A549 (cell line): Measurements from ENCODE around the gene AMOTL1. TPM values are rescaled to one million over a fixed set of nuclear protein-coding genes. Genes with fewer than 3 reads are reported as not detected.

Experiments
- ATAC-seq, 2 experiments: fragments of 200-7000 bp in 1 of 2; fragments of >200 bp in 1 of 2; cut with Nextera tagmentation in 1 of 2; cut with Tn5 transposase in 1 of 2; 3 replicates each; pipeline versions ENCODE4 v1.8.0 to v1.9.1; 2018 to 2020; ENCODE audit warnings: mild to moderate bottlenecking in 1 of 2, moderate library complexity in 1 of 2
- CTCF ChIA-PET: fragments of 300-600 bp; sonication (Branson Sonifier 250); formaldehyde crosslinking; extraction: SDS; loops from one replicate; lab custom pipeline; 2021; ENCODE audit warnings: antibody characterized with exemption, inconsistent platforms; lab: Yijun Ruan, JAX
- POLR2A ChIA-PET: fragments of 350-600 bp; formaldehyde crosslinking; extraction: SDS; loops from one replicate; lab custom pipeline; 2021; ENCODE audit warnings: antibody characterized with exemption, inconsistent platforms; lab: Yijun Ruan, JAX
- DNase-seq, 2 experiments: peaks; one replicate each; pipeline versions ENCODE4 v3.0.0 to v3.0.0-alpha.2; 2011 to 2016; ENCODE audit warnings: low read depth in 1 of 2, low spot score in 1 of 2
- FAIRE-seq: peaks from 2 replicates; lab custom pipeline; 2011; peaks lifted over from hg19 to GRCh38; lab: Jason Lieb, UNC
- H3K27ac ChIP-seq, 2 experiments: fragments of >200 bp; sonication (Bioruptor Twin); formaldehyde crosslinking; 3 replicates each; pipeline ENCODE4 v1.5.1; 2016 to 2017
- H3K4me1 ChIP-seq: fragments of >200 bp; sonication (Bioruptor Twin); formaldehyde crosslinking; 3 replicates; pipeline ENCODE4 v1.6.1; 2016
- H3K4me2 ChIP-seq: fragments of >200 bp; sonication (Bioruptor Twin); formaldehyde crosslinking; 3 replicates; pipeline ENCODE4 v1.6.1; 2016
- H3K4me3 ChIP-seq: fragments of >200 bp; sonication (Bioruptor Twin); formaldehyde crosslinking; 3 replicates; pipeline ENCODE4 v1.5.1; 2016
- H3K9me3 ChIP-seq: fragments of >200 bp; sonication (Bioruptor Twin); formaldehyde crosslinking; 3 replicates; pipeline ENCODE4 v1.6.1; 2016
- CBX2 ChIP-seq: fragments of 200-600 bp; sonication (generic); IDR thresholded peaks from 2 replicates; pipeline ENCODE4 v1.6.1; 2016; ENCODE audit warnings: low read depth, mild to moderate bottlenecking, borderline replicate concordance
- CBX8 ChIP-seq: fragments of 200-600 bp; sonication (generic); IDR thresholded peaks from 2 replicates; pipeline ENCODE4 v1.6.1; 2016
- CHD4 ChIP-seq: fragments of 200-600 bp; sonication (generic); IDR thresholded peaks from 2 replicates; pipeline ENCODE4 v1.6.1; 2016; ENCODE audit warnings: antibody characterized with exemption, mild to moderate bottlenecking, borderline replicate concordance
- FOSB ChIP-seq: fragments of 250-450 bp; sonication (Bioruptor Pico); IDR thresholded peaks from 2 replicates; pipeline ENCODE4 v1.5.0; 2020; ENCODE audit warnings: mild to moderate bottlenecking, moderate library complexity
- FOSL2 ChIP-seq, 2 experiments: fragments of 450-650 bp in 1 of 2; fragments of >200 bp in 1 of 2; sonication (Bioruptor Twin) in 1 of 2; formaldehyde crosslinking; IDR thresholded peaks; 2 replicates each; pipeline versions ENCODE4 v1.5.0 to v1.6.1; 2016 to 2020; ENCODE audit warnings: mild to moderate bottlenecking in 1 of 2, moderate library complexity in 1 of 2
- HDAC2 ChIP-seq: fragments of 200-600 bp; sonication (generic); IDR thresholded peaks from 2 replicates; pipeline ENCODE4 v1.6.1; 2016
- HOXA7 ChIP-seq: fragments of 250-450 bp; sonication (Bioruptor Pico); IDR thresholded peaks from 2 replicates; pipeline ENCODE4 v1.5.0; 2020; ENCODE audit warnings: mild to moderate bottlenecking, moderate library complexity
- HOXB5 ChIP-seq: fragments of 250-450 bp; sonication (Bioruptor Pico); IDR thresholded peaks from 2 replicates; pipeline ENCODE4 v1.5.0; 2020; ENCODE audit warnings: mild to moderate bottlenecking, moderate library complexity
- JUN ChIP-seq, 2 experiments: fragments of >200 bp; sonication (Bioruptor Twin); formaldehyde crosslinking; IDR thresholded peaks; 2 replicates in 1 of 2; 3 replicates in 1 of 2; pipeline ENCODE4 v1.6.1; 2016 to 2017
- KDM5A ChIP-seq: fragments of 200-600 bp; sonication (generic); IDR thresholded peaks from 2 replicates; pipeline ENCODE4 v1.6.1; 2016; ENCODE audit warnings: antibody characterized with exemption, mild to moderate bottlenecking
- MAFK ChIP-seq: fragments of 450-650 bp; IDR thresholded peaks from 2 replicates; pipeline ENCODE4 v1.6.1; 2014; ENCODE audit not compliant: partially characterized antibody
- MYC ChIP-seq: IDR thresholded peaks from 2 replicates; pipeline ENCODE4 v1.6.1; 2012; ENCODE audit warnings: mild to moderate bottlenecking, inconsistent platforms, low read length, improper control_type of control experiment, borderline replicate concordance
- PHF8 ChIP-seq: fragments of 200-600 bp; sonication (generic); IDR thresholded peaks from 2 replicates; pipeline ENCODE4 v1.6.1; 2016; ENCODE audit warnings: low read depth, mild to moderate bottlenecking, antibody characterized with exemption, moderate library complexity, borderline replicate concordance
- RARB ChIP-seq: fragments of 250-450 bp; sonication (Bioruptor Pico); IDR thresholded peaks from 2 replicates; pipeline ENCODE4 v1.8.0; 2021; ENCODE audit warnings: mild to moderate bottlenecking, moderate library complexity
- RFX5 ChIP-seq: fragments of 450-650 bp; IDR thresholded peaks from 2 replicates; pipeline ENCODE4 v1.7.1; 2014; ENCODE audit warnings: antibody characterized with exemption, mild to moderate bottlenecking, moderate library complexity
- RNF2 ChIP-seq: fragments of 200-600 bp; sonication (generic); IDR thresholded peaks from 2 replicates; pipeline ENCODE4 v1.6.1; 2016; ENCODE audit warnings: low read depth, mild to moderate bottlenecking, antibody characterized with exemption, moderate library complexity, borderline replicate concordance
- SREBF2 ChIP-seq: fragments of 450-650 bp; IDR thresholded peaks from 2 replicates; pipeline ENCODE4 v1.6.1; 2014; ENCODE audit warnings: mild to moderate bottlenecking, moderate library complexity
- TP53 ChIP-seq: fragments of 250-450 bp; sonication (Bioruptor Pico); IDR thresholded peaks from 2 replicates; pipeline ENCODE4 v1.5.0; 2021; ENCODE audit warnings: mild to moderate bottlenecking, moderate library complexity
- ZC3H11A ChIP-seq: fragments of 450-650 bp; IDR thresholded peaks from 2 replicates; pipeline ENCODE4 v1.6.1; 2014; ENCODE audit warnings: antibody characterized with exemption, mild to moderate bottlenecking
- WGBS: methylation state at CpG from one replicate; pipeline ENCODE4 v1.1.6; 2017; ENCODE audit errors: missing lambda C conversion rate; 5-methylcytosine and 5-hydroxymethylcytosine counted together
- polyA plus RNA-seq, 4 experiments: library from polyadenylated mRNA; depleted of rRNA in 3 of 4; stranded (reverse); fragments of >200 nt; fragmentation: RNase III in 1 of 4; extraction: RNeasy Plus Mini Kit Qiagen cat#74134 plus additional on column Dnase treatment in 1 of 4; gene quantifications; 2 replicates in 3 of 4; 3 replicates in 1 of 4; pipeline ENCODE4 v1.2.3, GENCODE V29; 2011 to 2017
- TF ChIP-seq, protein P1 (sequence below): fragments of >200 bp; sonication (Bioruptor Twin); formaldehyde crosslinking; IDR thresholded peaks from 2 replicates; pipeline ENCODE4 v1.6.1; 2016
- TF ChIP-seq, protein P2 (sequence below): fragments of >200 bp; sonication (Bioruptor Twin); formaldehyde crosslinking; IDR thresholded peaks from 3 replicates; pipeline ENCODE4 v1.6.1; 2016
- TF ChIP-seq, protein P3 (sequence below): fragments of >200 bp; sonication (Bioruptor Twin); formaldehyde crosslinking; IDR thresholded peaks from 3 replicates; pipeline ENCODE4 v1.5.1; 2016
- TF ChIP-seq, protein P4 (sequence below): fragments of 250-450 bp; sonication (Bioruptor Pico); IDR thresholded peaks from 2 replicates; pipeline ENCODE4 v1.5.0; 2021; ENCODE audit warnings: mild to moderate bottlenecking, moderate library complexity, borderline replicate concordance

AMOTL1 gene
- polyA plus RNA-seq, 2 of the 4 experiments (the other 2 are of a cell fraction) = 3.9 to 12.2 TPM

DNA sequence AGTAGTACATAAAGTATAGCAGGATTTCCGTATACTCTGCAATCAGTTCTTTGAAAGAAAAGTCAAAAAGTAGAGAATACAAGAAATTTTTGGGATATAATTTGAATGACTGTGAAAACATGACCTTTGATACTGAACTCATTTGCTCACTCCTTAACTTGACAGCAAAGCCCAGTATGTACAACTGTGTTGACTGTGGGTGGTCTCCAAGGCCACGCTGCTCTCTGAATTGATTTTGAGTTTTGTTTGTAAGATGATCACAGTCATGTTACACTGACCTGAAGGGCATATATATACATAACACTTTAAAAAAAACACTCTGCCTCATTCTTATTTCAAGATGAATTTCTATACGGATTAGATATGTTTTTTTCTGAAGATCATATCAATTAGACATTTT lies 9.5 kb upstream of the AMOTL1 start:
- H3K4me3 ChIP-seq = no peak overlapping the region
- WGBS = 73% methylated on average over 3 of the region's 3 CpGs
- H3K4me2 ChIP-seq = no peak overlapping the region
- peaks cover 6% of the 10 kb centered on the region for H3K4me1 ChIP-seq
- ChIA-PET CTCF (no interaction called here), POLR2A (no interaction called here)
- H3K9me3 ChIP-seq = no peaks in the 10 kb centered on the region
- ATAC-seq (no peak), FAIRE-seq (no peak), DNase-seq (no peak)
- no peak for TF ChIP-seq FOSL2 (IDR thresholded peaks at IDR 0.05)
- no peak for TF ChIP-seq FOSL2 (CRISPR knock-in tag; IDR thresholded peaks at IDR 0.05)
- no peak for TF ChIP-seq RARB
- TF ChIP-seq HDAC2 = no peak
- no peak for TF ChIP-seq FOSB
- no peak for TF ChIP-seq RFX5
- no peak for TF ChIP-seq CBX2
- TF ChIP-seq MYC = no peak
- no peak for TF ChIP-seq CHD4
- TF ChIP-seq PHF8 = no peak
- TF ChIP-seq MAFK = no peak
- TF ChIP-seq, protein P1, sequence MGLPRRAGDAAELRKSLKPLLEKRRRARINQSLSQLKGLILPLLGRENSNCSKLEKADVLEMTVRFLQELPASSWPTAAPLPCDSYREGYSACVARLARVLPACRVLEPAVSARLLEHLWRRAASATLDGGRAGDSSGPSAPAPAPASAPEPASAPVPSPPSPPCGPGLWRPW = no peak
- TF ChIP-seq HOXA7 = no peak
- no peak for TF ChIP-seq ZC3H11A
- no peak for TF ChIP-seq RNF2
- no peak for TF ChIP-seq JUN (IDR thresholded peaks at IDR 0.05)
- no peak for TF ChIP-seq CBX8
- TF ChIP-seq SREBF2 = no peak
- no peak overlapping the region for H3K27ac ChIP-seq

DNA sequence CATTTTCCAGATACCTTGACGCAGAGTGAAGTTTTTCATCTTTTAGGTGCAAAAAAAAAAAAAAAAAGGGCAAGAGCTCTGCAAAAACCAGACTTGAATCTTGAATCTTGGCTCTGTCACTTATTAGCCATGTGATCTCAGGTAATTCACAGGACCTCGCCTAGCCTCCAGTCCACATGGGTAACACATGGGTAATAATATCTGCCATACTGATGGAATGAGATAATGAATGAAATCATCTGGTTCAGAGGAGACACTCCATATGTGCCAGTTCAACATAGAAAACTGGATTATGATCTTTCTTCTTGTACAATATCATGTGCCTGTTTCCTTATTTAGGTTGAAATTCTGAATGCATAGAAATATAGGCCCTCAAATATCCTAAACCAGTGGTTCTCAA lies 8.6 kb upstream of the AMOTL1 start:
- no peak for DNase-seq
- peaks cover 6% of the 10 kb centered on the region for H3K4me1 ChIP-seq
- TF ChIP-seq, protein P2, sequence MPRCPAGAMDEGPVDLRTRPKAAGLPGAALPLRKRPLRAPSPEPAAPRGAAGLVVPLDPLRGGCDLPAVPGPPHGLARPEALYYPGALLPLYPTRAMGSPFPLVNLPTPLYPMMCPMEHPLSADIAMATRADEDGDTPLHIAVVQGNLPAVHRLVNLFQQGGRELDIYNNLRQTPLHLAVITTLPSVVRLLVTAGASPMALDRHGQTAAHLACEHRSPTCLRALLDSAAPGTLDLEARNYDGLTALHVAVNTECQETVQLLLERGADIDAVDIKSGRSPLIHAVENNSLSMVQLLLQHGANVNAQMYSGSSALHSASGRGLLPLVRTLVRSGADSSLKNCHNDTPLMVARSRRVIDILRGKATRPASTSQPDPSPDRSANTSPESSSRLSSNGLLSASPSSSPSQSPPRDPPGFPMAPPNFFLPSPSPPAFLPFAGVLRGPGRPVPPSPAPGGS = no peak
- TF ChIP-seq HOXB5 (CRISPR knock-in tag) (no peak), SREBF2 (no peak), HOXA7 (no peak), TP53 (CRISPR knock-in tag) (no peak), KDM5A (no peak), FOSL2 (IDR thresholded peaks at IDR 0.05) (no peak), FOSL2 (CRISPR knock-in tag; IDR thresholded peaks at IDR 0.05) (no peak)
- TF ChIP-seq, protein P3, sequence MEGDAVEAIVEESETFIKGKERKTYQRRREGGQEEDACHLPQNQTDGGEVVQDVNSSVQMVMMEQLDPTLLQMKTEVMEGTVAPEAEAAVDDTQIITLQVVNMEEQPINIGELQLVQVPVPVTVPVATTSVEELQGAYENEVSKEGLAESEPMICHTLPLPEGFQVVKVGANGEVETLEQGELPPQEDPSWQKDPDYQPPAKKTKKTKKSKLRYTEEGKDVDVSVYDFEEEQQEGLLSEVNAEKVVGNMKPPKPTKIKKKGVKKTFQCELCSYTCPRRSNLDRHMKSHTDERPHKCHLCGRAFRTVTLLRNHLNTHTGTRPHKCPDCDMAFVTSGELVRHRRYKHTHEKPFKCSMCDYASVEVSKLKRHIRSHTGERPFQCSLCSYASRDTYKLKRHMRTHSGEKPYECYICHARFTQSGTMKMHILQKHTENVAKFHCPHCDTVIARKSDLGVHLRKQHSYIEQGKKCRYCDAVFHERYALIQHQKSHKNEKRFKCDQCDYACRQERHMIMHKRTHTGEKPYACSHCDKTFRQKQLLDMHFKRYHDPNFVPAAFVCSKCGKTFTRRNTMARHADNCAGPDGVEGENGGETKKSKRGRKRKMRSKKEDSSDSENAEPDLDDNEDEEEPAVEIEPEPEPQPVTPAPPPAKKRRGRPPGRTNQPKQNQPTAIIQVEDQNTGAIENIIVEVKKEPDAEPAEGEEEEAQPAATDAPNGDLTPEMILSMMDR = no peak
- TF ChIP-seq, protein P4, sequence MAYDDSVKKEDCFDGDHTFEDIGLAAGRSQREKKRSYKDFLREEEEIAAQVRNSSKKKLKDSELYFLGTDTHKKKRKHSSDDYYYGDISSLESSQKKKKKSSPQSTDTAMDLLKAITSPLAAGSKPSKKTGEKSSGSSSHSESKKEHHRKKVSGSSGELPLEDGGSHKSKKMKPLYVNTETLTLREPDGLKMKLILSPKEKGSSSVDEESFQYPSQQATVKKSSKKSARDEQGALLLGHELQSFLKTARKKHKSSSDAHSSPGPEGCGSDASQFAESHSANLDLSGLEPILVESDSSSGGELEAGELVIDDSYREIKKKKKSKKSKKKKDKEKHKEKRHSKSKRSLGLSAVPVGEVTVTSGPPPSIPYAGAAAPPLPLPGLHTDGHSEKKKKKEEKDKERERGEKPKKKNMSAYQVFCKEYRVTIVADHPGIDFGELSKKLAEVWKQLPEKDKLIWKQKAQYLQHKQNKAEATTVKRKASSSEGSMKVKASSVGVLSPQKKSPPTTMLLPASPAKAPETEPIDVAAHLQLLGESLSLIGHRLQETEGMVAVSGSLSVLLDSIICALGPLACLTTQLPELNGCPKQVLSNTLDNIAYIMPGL = no peak
- TF ChIP-seq, all 56 proteins: peak for 0
- no peak overlapping the region for H3K27ac ChIP-seq
- FAIRE-seq (no peak), ATAC-seq (no peak)
- ChIA-PET POLR2A (no interaction called here), CTCF (interaction anchor here (2.8 kb wide), 1 partner anchor 136 kb away, joined by 8 read pairs; no protein-coding TSS in a partner anchor)
- H3K4me2 ChIP-seq = no peak overlapping the region
- H3K9me3 ChIP-seq = no peaks in the 10 kb centered on the region
- 100% methylated on average over 2 of the region's 2 CpGs for WGBS
- no peak overlapping the region for H3K4me3 ChIP-seq
